GM18873 (cell line): Measurements from ENCODE around the gene SLC29A3.

Source experiments
- ATAC-seq: cut with Tn5 transposase; IDR thresholded peaks from one replicate; pipeline ENCODE4 v1.9.1; 2021; ENCODE audit warnings: mild to moderate bottlenecking, moderate library complexity, moderate number of reproducible peaks; ENCODE audit not compliant: unreplicated experiment, low FRiP score

SLC29A3 gene

GRCh38 chr10:71388583-71389310 lies 69.7 kb downstream of the SLC29A3 start:
- ATAC-seq = no peak

- ATAC-seq = no peak
Observed at GRCh38 chr10:71389768-71390460, 70.9 kb downstream of the SLC29A3 start.

GRCh38 chr10:71390461-71390835 lies 71.4 kb downstream of the SLC29A3 start:
- ATAC-seq = no peak

- no peak for ATAC-seq
Observed at GRCh38 chr10:71390921-71391690, 72.0 kb downstream of the SLC29A3 start.

- ATAC-seq = no peak
Observed at GRCh38 chr10:71391701-71392100, 72.6 kb downstream of the SLC29A3 start.

GRCh38 chr10:71392292-71392691 lies 73.2 kb downstream of the SLC29A3 start:
- ATAC-seq = no peak

GRCh38 chr10:71392791-71393781 lies 74.0 kb downstream of the SLC29A3 start:
- ATAC-seq = no peak

- ATAC-seq = no peak
Observed at GRCh38 chr10:71393841-71394475, 74.9 kb downstream of the SLC29A3 start.

GRCh38 chr10:71394926-71395562 lies 76.0 kb downstream of the SLC29A3 start:
- ATAC-seq = no peak

- ATAC-seq = no peak
Observed at GRCh38 chr10:71395621-71396020, 76.6 kb downstream of the SLC29A3 start.

GRCh38 chr10:71396084-71396710 lies 77.1 kb downstream of the SLC29A3 start:
- no peak for ATAC-seq

- ATAC-seq = no peak
Observed at GRCh38 chr10:71396711-71397295, 77.7 kb downstream of the SLC29A3 start, which contains the start of gene CDH23. CDH23 (plus strand) TSS chr10:71396920; CDS start chr10:71439832, 42,912 bp downstream.

- no peak for ATAC-seq
Observed at GRCh38 chr10:71397296-71398212, 78.5 kb downstream of the SLC29A3 start.

- no peak for ATAC-seq
Observed at GRCh38 chr10:71398976-71399375, 79.9 kb downstream of the SLC29A3 start.

GRCh38 chr10:71399946-71400345 lies 80.9 kb downstream of the SLC29A3 start:
- ATAC-seq = no peak

- no peak for ATAC-seq
Observed at GRCh38 chr10:71401056-71401455, 82.0 kb downstream of the SLC29A3 start.

- no peak for ATAC-seq
Observed at GRCh38 chr10:71402005-71402404, 82.9 kb downstream of the SLC29A3 start.
